Cerebellar nuclear complex (tissue), 1 donor: ENCODE measurements around the gene CLTB.

Experiments
- DNase-seq, 2 experiments: peaks; one replicate each; lab custom pipeline; 2025; lab: John Stamatoyannopoulos, UW

CLTB gene

DNA sequence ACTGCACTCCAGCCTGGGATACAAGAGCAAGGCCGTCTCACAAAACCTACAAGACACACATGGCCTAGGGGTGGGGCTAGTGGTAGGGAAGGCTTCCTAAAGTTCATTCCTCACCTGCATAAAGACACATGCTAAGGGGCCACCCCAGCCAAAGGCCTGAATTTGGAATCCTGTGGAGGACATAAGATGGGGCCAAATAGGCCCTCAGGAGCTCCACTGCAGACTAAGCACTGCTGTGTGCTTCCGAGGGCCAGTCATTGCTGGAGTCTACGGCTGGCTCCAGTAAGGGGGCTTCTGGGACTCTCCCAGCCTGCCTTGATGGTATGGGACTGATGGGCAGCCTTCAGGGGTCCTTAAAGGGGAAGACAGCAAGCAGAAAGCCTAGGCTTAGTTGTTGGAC, 33.6 kb downstream of the CLTB start:
- DNase-seq: no peak

DNA sequence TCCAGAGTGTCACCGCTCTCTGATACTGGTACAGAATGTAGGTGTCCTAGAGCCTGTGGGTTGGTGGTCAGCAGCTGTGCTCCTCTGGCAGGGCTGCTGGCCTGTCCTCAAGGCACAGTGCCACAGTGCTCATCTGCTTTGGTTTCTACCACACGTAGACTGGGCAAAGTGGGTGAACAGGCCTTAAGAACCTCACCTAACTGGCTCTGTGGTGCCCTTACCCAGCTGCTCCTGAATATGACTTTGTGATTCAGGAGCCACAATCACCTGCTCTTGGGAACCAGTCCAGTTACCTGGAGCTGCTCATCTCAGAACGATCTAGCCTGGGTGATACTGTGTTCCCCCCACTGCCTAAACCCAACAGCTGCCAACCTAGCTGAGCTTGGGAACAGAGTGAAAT, 34.4 kb downstream of the CLTB start:
- no peak for DNase-seq

DNA sequence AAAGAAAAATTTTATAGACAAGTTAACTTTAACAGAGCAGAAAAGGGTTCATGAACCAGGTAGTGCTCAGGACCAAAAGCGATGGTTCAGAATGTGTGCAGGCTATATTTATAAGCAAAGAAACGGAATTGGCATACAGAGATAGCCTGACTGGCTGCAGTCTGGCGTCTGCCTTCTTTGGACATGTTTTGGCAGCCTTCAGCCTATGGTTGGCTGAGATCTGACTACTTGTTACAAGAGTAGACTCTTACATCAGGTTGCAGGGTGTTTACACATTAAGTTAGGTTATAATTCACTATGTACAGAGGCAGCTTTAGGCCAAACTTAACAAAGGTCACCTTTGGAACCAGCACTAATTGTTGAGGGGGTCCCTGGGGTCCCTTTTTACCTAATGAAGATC, 34.9 kb downstream of the CLTB start:
- no peak for DNase-seq

DNA sequence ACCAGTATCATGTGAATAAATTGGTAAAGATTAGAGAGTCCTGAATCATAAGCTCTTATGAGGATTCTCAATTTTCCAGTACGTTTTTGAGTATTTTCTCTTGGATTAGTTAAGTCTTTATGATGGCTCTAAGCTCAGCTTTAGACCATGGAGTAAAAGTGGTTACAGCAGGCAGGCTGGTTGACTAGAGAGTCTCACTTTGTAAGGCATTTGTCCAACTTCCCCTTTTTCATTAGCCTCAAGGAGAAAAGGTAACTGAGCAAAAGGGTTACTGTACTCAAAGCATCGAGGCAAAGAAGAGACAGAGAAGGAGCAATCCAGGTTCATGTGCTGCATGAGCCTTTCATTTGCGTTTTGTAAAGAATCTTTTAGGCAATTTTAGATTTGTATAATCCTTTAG, 36.5 kb downstream of the CLTB start:
- DNase-seq: no peak

DNA sequence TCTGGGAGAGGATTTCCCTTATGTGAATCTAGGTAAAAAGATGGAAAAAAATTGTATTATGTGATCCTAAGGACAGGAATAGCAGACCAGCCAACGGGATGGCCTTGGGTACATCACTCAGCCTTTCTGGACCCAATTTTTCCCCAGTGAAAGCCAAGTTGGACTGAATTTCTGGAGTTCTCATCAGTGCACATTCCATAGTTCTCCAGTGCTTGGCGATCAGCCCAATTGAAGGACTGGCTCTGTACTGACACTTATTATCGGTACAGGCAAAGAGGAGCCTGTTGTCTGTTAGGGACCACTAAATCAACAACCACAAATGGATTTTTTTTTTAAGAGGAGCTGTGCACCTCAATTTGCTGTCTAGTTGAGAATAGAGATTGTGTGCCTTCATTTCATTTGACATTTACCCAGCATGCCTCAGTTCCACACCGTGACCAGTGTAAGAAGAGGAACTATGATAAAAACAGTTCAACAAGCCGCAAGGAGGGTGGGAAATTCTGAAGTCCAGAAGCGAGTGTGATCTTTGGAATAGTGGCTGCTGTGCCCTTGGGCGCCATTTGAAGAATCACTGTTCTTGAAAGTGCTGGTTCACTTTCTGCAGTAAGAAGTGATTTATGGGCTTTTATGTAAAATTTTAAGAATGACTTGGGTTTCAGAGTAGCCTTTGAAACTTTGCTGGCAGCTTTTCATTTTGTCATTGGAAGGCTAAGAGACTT, 43.1 kb downstream of the CLTB start:
- no peak for DNase-seq

DNA sequence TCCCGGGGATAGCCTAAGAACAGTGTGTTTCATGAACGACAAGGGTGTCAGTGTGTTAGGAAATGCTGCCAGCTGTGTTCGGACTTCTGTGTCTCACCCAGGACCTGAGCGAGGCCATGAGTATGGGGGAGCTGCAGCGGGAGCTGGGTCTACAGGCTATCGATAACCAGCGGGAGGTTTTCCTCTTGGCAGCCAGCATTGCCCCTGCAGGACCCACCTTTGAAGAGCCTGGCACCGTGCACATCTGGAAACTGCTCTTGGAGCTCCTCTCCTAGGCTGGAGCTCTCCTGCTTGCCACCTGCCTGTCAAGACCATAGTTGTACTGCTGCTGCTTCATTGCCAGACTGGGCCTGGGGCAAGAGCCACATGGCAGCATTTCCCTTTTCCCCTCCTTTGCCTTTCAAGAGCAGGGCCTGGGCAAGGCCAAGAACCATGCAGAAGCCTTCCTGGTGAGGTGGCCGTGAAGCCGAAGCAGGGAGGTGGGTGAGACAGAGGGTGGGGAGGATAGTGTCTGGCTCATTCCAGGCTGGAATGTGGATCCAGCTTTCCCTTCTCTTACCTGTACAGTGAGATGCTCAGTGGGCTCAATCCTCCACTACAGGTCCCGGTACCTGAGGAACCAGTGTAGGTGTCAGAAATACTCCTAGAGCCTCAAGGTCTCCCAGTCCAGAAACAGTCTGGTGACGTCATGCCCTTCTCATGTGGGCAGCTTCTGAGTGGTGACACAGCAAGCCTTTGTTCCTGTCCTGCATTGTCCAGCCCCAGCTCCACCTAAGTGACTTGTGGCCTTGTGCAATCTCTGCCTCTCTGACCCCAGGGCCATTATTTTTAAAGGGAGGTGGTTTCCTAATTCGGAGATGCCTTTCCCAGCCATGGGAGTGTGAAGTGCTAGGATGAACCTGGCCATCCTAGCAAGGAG, 44.5 kb downstream of the CLTB start:
- DNase-seq: no peak

DNA sequence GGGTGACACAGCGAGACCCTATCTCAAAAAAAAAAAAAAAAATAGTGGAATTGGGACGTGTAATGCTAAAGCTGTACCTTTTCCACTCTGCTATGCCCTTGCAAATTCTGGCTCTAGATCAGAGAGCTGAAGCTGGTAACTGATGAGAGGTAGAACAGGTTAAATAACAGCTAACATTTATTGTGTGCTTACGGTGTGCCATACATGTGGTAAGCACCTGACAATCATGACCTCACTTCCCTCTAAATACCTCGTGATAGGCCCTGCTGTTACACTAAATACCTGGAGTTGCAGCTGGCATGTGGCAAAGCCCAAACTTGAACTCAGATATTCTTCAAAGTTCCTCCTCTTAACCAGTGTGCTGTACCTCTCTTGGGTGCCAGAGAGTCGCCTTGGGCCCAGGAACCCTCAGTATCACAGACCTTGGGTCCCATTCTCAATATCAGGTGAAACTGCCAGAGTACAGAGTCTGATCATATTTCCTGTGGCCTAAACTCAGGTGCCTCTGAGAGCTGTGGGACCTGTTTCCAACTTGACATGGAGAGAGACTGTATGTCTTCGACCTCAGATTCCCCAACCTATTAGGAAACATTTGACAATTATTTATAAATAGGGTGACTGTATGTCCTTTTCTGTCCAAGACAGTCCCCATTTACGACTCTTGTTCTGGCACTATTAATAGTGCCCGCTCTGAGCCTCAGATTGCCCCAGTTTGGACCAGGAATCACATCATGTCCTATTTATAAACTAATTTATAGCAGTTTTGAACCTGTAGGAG, 46.2 kb downstream of the CLTB start:
- no peak for DNase-seq

DNA sequence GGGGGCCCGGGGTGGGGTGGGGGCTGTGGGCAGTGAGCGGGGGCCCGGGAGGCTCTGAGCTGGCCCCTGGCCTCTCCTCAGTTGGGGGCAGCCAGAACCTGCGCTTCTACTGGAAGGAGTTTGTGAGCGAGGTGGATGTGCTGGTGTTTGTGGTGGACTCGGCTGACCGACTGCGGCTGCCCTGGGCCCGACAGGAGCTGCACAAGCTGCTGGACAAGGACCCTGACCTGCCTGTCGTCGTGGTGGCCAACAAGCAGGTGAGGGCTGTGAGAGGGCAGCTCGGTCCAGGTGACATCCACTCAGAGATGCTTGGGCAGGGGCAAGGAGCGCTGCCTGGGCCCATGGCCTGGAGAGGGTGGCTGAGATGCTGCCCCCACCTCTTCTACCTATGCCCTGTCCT, 47.6 kb downstream of the CLTB start:
- DNase-seq: no peak

DNA sequence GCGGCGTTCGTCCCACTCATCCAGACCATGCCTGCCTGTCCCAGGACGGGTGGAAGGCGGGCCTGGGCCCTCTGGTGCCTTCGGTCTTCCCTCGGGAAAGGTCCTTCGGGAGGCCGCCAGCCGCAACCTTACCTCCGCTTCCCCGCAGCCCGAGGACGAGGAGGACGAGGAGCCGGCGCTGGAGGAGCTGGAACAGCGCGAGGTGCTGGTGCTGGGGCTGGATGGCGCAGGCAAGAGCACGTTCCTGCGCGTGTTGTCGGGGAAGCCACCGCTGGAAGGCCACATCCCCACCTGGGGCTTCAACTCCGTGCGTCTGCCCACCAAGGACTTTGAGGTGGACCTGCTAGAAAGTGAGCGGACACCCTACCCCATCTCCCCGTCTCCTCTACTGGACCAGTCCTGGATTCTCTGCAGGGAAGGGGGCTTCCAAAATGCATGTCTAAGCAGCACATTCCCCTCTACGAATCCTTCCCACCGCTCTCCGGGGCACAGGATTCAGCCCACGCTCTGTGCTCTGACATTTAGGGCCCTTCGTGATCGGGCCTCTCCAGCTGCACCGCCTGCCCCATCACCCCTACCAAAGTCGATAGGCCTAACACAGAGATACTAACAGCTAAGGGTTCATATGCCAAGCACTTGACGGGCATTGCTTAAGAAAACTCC, 50.0 kb downstream of the CLTB start:
- no peak for DNase-seq

DNA sequence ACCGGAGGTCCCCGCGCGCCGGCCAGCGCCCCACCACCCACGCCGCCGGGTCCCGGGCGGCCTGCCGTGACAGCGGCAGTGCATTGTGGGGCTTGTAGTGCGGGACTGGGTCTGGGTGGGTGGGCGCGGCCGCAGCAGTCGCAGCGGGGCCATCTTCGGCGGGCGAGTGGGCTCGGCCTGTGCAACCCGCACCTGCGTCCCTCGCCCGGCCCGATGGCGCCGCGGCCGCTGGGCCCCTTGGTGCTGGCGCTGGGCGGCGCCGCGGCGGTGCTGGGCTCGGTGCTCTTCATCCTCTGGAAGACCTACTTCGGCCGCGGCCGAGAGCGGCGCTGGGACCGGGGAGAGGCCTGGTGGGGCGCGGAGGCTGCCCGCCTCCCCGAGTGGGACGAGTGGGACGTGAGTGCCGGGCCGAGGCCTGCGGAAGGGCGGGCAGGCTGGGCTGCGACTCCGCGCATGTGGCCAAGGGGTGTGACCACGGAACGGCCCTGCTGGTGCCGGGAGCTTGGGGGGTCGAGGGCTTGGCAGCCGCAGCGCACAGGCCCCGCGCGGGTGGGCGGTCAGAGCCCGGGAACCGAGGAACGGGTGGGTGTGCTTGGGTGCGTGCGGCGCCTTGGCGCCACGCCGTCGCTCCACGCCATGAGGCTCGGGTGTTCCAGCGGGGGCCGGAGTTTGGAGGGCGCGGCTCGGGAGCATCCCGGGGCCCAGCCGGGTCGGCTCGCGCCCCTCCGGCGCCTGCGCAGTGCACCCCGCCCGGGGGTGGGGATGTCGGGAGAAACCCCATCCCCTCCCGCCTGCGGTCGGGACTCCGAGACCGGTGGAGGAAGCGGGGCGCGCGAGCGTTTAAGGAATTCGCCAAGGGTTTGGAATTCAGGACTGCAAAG, 50.7 kb downstream of the CLTB start, which contains the start of gene ARL10:
Gene ARL10 (plus strand): TSS at position 137 of the 881 bp plus-strand sequence. CDS start 77 bp downstream, at position 214.
- no peak for DNase-seq

DNA sequence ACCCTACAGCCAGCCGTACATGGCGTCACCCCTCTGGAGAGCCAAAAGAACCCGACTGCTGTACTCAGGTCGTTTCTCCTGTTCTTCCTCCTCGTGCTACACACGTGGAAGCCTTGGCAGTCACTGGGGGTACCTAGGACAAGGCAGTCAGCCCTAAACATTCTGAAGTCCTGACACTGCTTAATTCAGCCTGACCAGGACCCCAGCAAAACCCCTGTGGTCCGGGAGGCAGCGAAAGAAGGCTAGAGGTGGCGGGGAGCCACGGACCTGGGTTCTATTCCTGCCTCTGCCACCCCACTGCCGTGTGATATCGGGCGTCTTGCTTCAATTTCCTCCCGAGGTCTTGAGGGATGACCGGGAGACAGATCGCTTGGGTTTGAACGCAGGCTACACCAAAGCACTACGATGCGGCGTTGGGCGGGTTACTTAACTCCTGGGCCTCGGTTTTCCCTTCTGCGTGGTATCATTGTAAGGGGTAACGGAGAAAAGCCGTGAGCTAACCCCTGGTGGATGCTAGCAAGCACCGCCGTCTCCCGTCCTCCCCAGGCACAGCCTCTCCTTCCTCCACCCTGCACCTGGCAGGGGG, 51.5 kb downstream of the CLTB start:
- peak in 1 of 2 experiments; percentile 9 for DNase-seq

DNA sequence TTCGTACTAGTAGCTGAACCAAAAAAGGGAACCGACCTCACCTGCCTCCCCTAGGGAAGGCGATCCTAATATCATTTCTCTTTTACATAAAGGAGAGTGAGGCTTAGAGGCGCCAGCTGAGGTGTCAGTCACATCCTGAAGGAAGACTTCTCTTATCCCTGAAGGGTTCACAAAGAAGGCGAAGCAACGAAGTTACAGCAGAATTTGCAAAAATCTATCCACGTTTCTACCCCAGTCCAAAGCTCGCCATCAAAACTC, 54.2 kb downstream of the CLTB start:
- DNase-seq: no peak

DNA sequence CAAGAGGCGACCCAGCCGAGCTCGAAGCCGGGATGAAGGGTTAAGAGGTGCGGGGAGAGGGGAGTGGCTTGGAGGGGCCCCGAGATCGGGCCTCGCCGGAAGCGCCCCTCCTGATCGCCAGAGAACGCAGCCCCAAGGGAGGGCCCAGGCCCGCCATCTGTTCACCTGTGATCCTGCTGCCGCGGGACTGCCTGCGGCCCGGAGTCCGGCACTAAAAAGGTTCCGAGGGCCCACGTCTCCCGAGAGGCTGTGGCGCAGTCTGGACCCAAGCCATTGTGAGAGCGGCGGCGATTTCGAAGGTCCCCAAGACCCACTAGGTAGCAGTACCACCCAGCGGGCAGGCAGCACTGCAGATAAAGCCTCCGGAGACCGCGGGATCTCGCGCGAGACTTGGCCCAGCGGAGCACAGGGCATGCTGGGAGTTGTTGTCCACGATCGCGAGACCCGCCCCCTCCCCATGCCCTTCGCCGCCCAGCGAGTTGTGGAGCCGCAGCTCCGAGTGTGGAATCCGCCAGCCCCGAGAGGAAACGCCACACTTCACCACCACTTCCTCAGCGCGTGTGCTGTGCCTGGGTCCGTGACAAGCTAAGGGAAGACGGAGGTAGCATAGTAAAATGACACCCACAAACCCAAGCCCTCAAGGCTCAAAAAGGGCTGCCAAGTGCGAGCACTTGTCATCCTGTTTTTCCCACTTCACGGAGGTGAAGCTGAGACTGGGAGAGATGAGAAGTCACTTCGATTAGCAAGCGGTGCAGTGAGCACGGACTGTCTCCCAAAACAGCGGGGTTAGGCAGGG, 54.7 kb downstream of the CLTB start, which contains the start of gene KIAA1191:
Gene KIAA1191 (minus strand): TSS at position 328 of the 796 bp plus-strand sequence. CDS start 2,256 bp downstream, outside the sequence.
- peak; percentile 53 to 82 for DNase-seq

DNA sequence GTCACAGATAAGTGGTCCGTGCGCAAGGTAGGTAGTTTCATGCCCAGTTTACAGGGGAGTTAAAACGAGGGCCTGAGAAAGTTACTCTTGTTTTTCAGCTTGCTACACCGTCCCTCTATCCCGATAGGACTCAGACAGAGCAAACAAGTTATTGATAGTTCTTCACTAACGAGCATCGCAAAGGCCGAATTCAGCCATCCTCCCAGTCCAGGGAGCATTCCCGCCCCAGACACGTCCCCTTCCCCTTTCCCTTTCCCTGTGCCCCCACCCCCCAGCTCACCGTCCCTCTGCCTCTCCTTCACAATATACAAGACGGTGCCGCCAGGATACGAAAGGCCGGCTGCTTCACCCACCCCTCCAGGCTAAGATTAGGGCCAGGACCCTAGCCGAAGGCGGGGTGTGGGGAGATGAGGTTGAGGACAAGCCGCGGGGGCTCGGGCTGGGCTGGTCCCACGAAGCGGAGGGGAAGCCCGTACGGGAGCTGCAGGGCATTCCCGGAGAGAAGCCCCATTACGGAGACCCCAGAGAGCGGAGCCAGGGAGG, 55.4 kb downstream of the CLTB start:
- DNase-seq: no peak

DNA sequence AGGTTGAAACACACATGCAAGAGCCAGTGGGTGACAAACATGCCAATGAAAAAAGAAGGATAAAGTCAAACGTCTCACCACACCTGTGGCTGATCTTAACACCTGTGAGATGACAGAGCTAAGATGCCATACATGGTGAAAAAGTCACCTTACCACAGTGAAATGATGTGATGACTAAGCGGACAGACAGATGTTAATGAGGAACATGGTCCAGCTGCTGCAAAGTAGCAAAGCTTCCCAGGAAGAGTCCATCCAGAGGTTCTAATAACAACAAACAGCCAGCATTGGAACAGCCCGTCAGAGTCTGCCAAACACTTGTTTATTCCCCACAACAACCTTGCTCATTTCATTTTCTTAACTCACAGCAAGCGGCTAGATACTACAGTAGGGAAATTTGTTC, 56.7 kb downstream of the CLTB start:
- DNase-seq: no peak

DNA sequence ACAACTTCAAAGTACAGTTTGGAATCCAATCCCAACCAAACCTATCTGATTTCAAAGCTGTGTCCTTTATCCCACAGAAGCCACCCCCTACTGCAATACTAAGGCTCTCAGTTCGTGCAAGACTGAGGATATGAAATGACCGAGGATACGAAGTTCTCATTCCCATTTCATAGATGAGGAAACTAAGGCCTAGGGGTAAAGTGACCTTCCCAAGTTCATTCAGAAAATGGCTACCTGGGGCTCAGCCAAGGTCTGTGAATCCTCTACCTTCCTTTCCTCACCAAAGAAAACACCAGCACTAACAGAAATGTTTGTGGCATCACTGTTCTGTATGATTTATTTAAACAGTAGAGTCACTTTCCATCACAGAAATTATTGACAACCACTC, 60.2 kb downstream of the CLTB start:
- no peak for DNase-seq

DNA sequence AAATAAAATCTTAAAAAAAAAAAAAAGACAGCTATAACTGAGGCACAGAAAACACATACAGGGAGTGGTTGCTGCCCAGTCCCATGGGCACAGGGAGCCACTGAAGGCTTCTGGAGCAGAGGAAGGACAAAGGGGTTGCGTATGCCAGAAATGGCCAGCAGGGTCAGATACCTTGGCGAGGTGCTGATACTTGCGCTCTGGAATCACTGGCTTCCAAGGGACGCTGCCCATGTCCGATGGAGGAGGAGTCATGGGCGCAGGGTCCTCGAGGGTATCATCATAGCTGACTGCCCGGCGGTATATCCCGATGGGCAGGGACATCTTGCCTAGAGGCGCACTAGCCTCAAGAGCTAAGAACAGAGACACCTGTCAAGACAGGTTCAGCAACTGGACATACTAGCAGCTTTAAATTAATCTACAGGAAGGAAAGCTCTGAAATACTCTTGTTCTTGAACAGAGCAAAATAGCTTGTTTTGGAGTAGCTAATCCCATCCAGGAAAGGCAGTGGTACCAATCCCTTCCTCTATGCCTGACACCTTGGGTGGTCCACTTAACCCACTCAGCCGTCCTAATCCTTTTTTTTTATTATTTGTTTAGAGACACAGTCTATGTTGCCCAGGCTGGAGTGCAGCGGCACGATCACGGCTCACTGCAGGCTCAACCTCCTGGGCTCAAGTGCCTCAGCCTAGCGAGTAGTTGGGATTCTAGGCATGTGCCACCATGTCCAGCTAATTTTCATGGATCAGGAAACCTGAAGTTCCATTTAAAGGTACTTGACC, 60.8 kb downstream of the CLTB start:
- no peak for DNase-seq

DNA sequence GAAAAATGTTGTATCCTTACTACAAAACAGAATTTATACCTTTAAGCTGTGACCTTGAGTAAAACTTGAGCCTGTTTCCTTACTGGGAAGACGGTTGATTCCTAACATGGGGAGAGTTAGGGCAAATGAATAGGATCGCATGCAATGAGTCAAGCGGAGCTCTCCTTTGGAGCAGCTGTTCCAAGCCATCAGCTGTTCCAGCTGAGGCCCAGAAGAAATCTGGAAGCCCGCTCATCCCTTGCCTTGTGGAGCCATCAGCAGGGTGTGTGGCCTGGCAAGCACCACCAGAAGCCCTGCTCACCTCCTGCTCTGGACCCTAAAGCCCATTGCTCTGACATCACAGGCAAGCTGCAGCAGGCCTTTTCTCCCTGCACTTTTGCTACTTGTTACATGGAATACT, 62.8 kb downstream of the CLTB start:
- DNase-seq: no peak
